Inferior parietal cortex (tissue), 1 donor: ENCODE data around the gene DYRK4.
A peak's percentile ranks its signal among the peaks of the same experiment; 100 is the strongest.
"Not testable (repeated sequence)": the region's sequence is repeated elsewhere in the genome, so short reads cannot be mapped to it uniquely, and the experiment has no call there.

Experiments
- DNase-seq: peaks from one replicate; pipeline ENCODE4 v3.0.0-alpha.2; 2016; ENCODE audit errors: extremely low spot score

DYRK4 gene, protein sequence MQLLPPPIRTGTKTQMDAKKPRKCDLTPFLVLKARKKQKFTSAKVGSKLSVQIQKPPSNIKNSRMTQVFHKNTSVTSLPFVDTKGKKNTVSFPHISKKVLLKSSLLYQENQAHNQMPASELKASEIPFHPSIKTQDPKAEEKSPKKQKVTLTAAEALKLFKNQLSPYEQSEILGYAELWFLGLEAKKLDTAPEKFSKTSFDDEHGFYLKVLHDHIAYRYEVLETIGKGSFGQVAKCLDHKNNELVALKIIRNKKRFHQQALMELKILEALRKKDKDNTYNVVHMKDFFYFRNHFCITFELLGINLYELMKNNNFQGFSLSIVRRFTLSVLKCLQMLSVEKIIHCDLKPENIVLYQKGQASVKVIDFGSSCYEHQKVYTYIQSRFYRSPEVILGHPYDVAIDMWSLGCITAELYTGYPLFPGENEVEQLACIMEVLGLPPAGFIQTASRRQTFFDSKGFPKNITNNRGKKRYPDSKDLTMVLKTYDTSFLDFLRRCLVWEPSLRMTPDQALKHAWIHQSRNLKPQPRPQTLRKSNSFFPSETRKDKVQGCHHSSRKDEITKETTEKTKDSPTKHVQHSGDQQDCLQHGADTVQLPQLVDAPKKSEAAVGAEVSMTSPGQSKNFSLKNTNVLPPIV

DNA sequence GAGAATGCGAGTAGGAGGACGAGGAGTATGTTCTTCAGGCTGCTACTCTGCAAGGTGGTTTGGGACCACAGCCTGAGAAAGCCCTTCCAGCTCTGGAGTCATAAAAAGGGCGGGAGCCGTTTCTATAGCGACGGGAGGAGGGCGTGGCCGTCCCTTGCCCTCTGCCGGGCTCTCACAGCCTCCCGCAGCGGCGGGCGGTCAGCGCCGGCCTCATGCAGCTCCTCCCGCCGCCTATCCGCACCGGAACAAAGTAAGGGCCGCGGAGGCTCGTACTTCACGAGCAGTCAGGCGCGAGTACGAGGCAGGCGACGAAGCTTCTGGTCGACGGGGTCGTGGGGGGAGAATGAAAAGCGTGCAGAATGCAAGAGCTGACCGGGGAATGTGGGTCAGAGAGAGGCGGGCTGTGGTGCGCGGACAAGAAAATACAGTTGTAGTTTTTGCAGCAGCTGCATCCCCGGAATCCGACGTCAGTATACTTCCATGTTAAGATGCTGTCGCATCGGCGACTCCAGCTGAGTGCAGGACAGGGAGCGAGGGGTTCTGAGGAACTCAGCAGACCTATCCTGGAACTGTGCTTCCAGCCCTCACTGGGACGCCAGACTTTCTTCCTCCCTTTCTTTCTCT is at the start of gene DYRK4:
Gene DYRK4, plus strand, starts transcription at position 175 of the 624 bp plus-strand sequence. Its CDS starts 38 bp downstream, at position 213.
- DNase-seq, result peak; percentile 62

DNA sequence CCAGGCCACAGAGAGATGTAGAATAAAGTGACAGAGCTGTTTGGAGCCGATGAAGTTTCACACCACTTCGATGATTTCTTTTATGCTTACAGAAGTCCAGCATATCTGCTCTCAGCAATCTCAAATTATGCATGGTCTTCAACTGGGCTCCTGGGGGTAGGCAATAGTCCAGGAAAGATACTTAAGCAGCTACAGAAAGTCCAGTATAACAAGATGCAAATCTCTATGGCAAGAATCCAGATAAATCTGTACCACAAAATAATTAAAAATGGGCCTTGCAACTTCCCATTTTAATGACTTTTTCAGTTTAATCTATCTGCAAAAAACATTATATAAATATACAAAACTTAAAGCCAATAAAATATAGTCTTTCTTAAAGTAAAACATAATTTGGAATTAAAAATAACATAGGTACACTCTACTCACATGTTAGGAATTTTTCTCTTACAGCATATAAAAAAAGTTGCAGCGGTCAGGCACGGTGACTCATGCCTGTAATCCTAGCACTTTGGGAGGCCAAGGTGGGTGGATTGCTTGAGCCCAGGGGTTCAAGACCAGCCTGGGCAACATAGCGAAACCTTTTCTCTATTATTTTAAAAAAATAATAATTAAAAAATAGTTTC is 43.8 kb upstream of the DYRK4 start:
- no peak for DNase-seq

DNA sequence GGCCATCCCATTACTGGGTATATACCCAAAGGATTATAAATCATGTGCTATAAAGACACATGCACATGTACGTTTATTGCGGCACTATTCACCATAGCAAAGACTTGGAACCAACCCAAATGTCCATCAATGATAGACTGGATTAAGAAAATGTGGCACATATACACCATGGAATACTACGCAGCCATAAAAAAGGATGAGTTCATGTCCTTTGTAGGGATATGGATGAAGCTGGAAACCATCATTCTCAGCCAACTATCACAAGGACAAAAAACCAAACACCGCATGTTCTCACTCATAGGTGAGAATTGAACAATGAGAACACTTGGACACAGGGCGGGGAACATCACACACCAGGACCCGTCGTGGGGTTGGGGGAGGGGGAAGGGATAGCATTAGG is 38.6 kb upstream of the DYRK4 start:
- not testable (repeated sequence) for DNase-seq

DNA sequence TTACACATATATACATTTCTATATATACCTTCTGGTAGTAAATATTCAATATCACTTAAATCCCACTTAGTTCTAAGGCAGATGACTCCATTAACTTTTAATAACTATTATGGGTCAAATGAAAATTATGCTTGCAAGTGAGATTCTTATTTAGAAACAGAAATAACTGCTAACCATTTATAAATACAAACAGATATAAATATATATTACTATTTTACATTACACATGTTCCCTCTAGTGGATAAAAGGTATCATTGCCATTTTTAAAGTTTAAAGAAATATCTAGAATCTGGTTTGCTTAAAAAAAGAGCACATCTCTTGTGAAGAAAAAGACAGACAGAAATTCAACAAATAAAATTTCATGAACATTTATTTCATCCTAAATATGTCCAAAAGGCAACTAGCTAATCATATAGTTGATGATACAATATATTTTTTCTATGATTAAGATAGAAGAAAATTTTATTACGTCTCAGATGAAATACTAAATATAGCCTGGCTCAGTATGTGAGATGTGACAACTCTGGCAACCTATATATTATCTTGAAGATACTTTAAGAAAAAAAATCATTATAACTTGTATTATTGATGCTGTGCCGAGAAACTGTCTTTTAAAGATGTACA is 35.0 kb upstream of the DYRK4 start:
- DNase-seq, result no peak

DNA sequence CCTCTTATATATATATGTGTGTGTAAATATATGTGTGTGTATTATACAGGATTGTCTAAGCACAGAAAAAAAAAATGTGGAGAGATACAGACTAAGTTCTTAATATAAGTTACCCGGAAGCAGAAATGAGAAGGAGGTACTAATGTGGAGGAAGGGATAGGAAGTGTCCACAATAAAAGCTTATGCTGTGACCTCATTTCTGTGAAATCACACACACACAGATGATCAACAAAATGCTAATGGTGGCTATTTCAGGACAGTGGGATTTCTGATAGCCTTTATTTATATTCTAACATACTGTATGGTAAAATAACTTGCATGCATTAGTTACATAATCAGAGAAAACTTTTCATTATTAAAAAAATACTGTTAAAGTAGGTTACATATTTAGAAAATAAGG is 31.8 kb upstream of the DYRK4 start:
- DNase-seq, result no peak

DNA sequence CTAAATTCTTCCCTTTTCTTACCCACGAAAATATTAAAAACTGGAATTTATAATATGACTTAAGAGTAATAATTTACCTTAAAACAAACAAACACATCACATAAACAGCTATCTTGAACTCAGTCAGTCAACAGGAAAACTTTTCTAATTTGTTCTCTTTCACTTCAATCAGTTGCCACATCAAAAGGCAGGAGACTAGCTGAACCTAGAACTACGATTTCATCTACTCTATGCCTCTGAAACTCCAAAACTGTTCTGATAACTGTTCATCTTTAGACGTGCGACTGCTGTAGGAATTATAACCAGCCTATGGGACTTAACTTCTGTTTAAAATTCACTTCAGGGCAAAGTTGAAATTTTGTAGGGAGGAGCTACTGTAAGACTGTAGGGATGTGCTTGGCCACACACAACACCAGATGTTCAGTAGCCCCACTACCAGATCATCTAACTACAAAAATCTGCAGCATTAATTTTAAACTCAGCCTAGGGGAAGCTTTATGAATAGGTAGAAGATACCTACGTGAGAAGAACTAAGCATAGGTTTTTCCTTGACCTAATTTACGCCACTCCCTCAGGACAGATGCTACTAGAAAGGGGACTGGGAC is 30.9 kb upstream of the DYRK4 start:
- DNase-seq, result no peak

DNA sequence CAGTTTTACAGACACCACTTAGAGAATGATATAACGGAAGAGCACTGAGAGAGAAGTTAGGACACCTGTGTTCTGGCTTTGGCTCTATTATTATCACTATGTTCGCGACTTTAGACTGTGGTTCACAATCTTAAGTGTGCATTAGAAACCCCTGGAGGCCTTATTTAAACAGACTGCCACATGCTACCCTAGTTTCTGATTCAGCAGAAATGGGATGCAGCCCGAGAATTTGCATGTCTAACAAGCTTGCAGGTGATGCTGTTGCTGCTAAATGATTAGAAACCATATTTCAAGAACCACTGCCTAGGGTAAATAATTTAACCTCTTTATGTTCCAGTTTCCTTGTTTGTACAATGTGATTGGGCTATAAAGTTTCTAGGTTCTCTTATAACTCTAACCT is 26.9 kb upstream of the DYRK4 start:
- no peak for DNase-seq

DNA sequence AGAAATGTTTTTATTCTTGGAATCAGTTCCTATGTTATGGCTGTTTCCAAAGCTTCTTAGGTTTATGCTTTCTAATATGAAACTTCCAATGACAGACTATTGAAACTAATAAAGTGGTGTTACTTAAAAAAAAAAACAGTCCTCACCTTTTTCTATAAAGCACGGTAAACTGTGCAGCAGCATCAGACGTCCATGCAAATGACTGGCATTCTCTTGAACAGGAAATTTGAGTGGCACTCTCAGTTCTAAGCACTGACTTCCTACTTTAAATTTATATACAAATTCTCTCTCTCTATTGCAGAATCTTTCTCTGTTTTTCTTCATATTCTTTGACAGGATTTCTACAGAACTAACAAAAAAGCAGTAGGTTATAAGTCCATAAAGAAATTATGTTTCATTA is 26.1 kb upstream of the DYRK4 start:
- no peak for DNase-seq

DNA sequence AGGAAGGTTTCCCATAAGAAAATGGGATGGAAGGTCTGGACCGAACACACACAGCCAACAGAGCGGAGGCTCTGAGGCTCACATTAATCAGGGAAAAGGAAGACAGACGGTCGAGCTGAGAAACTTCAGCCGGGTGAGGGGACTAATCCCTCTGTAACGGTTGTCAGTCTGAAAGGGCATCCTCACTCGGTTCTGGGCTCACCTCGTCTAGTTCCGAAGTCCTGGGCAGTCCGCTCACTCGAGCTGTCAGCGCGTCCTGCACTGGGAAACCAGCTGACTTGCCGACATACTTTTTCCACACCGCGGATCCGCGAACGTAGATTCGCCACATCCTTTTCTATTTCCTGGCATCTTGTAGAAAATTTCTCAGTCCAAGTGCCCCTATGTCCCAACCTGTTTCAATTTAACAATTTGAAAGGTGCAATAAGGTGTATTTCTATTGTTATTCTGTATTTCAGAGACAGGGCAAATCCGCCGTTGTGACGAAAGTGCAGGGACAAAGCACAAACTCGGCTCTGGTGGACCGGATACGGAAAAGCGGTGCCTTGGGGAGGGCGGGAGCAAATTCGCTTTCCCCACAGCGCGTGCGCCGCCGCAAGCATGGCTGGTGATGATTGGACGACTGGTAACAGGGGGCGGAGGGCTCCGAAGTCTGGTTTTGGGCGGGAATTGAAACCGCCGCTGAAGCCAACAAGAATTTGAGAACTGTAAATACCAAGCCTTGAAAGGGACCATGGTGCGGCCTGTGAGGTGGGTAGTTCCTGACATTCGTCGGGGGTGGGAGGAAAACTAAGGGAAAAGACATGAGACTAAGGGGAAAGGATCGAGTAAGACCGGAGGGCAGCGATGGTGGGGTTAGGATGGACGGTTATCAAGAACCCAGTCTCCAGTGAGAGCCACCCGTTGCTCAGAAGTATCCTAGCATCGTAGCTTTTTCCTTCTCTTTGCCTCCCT is 23.5 kb upstream of the DYRK4 start, which contains the start of gene RAD51AP1:
Gene RAD51AP1, plus strand, starts transcription at position 684 of the 954 bp plus-strand sequence. Its CDS starts 50 bp downstream, at position 734.
- DNase-seq, result peak; percentile 97

DNA sequence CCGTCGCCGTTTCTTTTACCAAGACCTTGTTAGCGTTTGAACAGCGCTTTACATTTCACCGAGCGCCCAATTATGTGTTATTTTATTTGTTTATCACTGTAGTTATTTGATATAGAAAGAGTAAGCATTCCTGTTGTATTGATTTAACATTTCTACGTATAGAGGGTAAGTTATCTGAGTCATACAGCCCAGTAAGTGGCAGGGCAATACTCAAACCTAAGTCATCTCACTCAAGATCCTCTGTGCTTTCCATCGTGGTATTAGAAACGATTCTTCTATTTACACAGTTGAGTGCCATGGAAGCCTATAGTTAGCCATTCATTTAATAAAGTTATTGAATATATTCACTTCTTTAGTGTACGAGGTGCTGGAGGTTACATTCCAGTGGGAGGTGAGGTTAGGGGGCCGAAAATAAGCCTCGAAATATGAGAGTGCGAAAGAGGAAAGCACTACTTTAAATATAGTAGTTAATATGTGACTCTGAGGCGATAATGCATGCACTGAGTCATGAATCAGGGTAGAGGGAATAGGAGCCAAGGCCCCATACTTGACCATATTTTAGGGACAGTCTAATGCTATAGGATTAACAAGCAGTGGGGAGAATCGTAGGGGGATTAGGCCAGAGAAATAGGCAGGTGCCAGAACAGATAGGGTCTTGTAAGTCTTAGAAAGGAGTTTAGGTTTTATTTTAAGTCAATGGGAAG is 22.7 kb upstream of the DYRK4 start:
- DNase-seq, result no peak

DNA sequence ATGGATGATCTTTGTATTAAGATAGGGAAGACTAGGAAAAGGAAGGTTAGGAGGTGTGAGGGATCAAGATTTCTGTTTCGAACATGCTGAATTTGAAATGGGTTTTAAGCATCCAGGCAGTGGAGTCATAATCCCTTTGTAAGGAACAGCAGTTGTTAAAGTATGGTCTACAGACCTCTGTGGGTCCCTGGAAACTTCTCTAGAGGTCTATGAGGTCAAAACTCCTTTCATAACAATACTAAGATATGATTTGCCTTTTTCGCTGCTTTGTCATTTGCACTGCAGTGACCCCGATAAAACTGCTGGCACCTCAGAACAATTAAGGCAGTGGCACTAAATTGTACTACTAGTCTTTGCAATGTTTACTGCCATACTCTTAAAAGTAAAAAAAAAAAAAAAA is 21.8 kb upstream of the DYRK4 start:
- DNase-seq, result no peak

DNA sequence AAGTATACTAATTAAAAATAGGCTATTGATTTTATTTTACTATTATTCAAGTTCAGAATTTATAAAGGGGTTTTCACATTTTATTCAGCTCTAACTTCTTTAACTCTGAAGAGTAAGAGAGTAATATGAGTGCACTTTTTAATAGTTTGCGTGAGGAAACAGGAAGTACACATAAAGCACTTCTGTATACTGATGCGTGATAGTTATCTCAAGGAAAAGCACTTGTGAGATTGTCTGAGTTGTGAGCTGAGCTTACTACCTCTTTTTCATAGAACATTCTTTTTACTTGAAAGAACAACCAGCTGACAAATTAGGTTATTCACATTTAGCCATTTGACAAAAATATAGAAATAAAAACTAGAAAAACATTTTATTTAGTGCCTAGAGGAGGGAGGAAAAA is 21.4 kb upstream of the DYRK4 start:
- no peak for DNase-seq

DNA sequence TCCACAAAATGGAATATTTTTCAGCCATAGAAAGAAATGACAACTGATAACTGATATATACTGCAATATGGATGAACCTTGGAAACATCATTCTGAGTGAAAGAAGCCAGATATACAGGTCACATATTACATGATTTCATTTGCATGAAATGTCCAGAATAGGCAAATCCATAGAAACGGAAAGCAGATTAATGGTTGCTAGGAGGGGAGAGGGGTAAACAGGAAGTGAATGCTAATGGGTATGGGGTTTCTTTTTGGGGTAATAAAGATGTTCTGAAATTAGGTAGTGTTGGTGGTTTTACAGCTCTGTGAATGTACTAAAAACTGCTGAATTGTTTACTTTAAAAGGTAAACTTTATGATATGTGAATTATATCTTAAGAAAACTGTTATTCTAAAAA is 16.8 kb upstream of the DYRK4 start:
- DNase-seq, result no peak

DNA sequence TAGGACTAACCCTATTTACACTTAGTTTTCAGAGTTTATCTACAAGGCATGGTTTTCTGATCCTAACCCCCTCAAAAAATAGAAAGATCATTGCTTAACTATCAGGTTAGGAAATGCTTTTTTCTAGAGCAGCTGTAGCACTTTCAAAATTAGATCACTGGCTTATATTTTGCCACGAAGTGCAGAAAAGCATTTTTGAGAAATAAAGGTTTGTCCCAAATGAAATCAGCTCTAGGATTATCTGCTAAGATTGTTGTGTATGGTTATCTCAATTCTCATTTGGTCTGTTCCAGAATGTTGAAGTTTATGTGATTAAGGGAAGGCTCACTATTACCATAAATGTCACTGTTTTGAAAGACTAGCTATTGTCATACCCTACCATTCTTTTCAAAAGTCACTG is 9.8 kb upstream of the DYRK4 start:
- no peak for DNase-seq

DNA sequence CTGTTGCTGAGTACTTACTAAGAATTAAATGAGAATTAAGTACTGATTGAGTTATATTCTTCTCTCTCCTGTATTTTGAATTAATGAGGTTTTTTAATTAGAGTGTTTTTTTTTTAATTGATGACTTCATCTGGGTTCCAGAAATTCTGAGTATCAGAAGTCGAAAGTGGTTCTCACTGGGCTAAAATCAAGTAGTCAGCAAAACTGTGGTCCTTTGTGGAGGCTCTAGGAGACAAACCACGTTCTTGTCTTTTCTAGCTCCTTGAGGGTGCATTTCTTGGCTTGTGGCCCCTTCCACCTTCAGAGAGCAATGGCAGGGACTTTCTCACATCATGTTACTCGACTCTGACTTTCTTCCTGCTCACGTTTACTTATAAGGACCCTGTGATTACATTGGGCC is 8.1 kb upstream of the DYRK4 start:
- no peak for DNase-seq

DNA sequence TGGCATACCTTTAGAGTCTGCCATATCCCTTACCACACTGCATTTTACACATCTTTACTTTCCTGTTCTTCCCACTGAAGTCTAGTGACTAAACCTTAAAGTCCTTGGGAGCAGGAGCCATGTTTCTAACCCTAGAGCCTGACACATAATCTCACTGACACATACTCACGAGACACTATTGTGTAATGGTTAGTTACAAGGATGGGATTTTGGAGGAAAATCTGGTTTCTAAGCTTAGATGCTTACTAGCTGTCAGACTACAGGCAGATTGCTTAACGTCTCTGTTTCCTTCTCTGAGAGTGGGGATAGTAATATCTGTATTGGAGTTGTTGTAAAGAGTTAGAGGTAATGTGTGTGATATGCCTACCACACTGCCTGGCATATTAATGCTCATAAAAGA is 6.2 kb upstream of the DYRK4 start:
- no peak for DNase-seq

DNA sequence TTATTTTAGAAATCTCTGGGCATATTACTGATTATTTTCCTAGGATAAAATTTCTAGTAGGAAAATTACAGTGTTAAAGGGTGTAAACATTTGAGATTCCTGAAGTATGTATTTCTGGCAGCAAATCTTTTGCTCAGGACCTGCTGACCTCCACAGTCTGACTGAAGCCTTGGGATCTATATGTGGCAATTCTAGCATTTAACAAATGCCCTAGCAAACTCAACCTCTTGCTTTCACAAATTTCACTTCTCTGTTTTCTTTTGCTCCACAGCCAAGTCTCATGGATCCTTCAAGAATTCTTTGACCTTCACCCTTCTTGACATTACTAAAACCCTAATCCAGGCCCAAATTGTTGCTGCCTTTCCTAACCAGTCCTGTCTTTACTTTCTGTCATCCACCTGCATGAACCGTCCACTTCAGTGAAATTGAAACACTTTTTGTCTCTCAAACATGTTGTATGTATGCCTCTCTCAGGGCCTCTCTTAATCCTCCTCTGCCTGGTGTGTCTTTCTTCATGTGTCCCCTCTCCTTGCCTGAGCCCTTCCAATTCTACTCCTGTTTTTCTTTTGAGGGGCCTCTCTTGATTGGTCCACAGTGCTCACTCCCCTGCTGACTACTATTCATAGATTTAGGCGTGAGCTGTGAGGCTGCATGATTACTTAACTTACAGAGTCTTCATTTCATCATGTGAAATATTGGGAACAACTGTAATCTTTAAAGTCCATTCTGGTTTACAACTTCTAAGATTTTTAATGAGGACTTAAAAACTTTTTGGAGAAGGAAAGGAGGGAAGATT is 5.1 kb upstream of the DYRK4 start:
- no peak for DNase-seq

DNA sequence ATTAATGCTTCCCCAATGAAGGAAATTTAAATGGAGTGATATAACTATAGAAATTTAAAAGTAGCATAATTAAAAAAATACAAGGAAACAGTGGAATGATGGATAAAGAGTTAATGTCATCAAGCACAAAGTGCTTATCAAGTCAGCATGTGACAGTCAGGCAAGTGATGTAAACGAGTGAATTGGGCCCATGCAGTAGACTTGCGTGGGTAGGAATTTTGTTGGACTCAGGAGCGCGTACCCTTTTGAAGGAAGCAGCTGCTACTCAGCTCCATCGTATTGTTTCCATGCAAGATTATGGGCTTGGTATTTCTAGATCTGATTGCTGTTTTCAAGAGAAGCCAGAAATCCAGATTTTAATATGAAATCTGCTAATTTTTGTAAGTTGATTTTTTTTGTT is 4.4 kb upstream of the DYRK4 start:
- DNase-seq, result no peak

DNA sequence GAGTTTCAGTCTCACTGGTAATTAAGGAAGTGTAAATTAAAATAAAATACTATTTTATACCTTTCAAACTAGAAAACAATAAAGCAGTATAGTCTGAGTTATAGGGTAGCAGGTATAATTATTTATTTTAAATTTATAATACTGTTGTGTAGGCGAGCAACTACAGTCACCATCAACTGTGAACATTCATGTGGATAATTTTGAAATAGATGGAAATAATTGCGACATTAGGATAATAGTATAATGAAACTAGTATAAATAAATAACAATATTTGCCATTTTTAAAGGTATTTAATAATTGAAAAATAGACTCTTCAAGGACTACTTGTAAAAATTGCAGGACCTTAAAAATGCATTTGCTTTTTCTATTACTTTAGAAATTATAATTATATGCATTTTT is 3.8 kb upstream of the DYRK4 start:
- no peak for DNase-seq
